Forelimb muscle (tissue), 1 donor: ENCODE data around the gene CD164. TPM values are rescaled to one million over a fixed set of nuclear protein-coding genes. Genes with fewer than 3 reads are reported as not detected.
"Not testable (repeated sequence)": the region's sequence is repeated elsewhere in the genome, so short reads cannot be mapped to it uniquely, and the experiment has no call there.

Experiments
- DNase-seq: peaks from one replicate; pipeline ENCODE4 v3.0.0-alpha.2; 2013; ENCODE audit warnings: low read depth
- polyA plus RNA-seq: library from polyadenylated mRNA; unstranded; fragments of 120-200 nt; gene quantifications from one replicate; pipeline ENCODE4 v1.2.1, GENCODE V29; 2013; ENCODE audit not compliant: insufficient read length

Gene CD164
- polyA plus RNA-seq, 1 donor, result 226 TPM

- DNase-seq, result no peak
Observed at GRCh38 chr6:109343518-109343917, 38.7 kb downstream of the CD164 start.

- no peak for DNase-seq
Observed at GRCh38 chr6:109342911-109343310, 39.4 kb downstream of the CD164 start.

DNA sequence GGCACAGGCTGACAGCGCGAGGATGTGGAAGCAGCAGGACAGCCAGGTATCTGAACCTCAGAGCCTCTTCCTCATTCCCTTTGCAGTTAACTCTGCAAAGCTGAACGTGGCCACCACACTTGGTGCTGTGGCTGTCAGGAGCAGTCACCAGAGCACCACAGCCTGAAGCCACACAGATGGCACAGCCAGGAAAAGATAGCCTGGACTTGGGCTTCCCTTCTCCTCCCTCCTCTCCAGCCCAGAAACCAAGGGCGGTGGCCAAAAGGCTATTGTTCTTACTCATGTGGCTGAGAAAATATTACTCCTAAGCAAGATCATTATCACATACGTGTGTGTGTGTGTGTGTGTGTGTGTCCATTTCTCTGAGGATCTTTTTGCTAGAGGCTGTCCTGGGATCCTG, 39.8 kb downstream of the CD164 start:
- DNase-seq, result no peak

GRCh38 chr6:109340811-109341210, 41.5 kb downstream of the CD164 start:
- DNase-seq, result no peak

DNA sequence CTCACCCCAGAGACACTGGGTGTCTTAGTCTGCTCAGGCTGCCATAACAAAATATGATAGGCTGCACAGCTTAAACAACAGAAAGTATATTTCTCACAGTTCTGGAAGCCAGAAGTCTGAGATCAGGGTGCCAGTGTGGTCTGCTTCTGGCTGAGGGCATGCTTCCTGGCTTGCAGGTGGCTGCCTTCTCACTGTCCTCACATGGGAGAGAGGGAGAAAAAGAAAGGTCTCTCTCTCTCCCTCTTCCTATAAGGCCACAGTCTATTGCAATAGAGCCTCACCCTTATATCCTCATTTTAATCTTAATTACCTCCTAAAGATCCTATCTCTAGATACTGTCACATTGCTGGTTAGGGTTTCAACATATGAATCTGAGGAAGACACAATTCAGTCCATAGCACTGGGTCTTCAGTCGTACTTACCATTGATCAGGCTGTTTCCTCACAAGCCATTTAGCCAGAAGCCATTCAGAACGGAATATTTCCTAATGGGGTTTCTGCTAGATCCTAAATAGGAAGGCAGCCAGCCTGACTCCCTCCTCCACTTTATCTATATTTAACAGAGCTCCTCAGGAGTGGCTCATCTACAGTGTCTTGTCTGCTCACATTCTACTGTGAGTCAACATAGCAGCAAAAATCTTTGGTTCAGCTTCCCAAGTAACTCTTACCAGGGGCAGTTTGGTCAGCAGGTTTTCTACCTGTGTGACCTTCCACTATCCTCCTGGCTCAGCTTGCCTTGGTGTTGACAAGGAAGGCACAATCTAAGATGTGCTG, 42.2 kb downstream of the CD164 start:
- no peak for DNase-seq

GRCh38 chr6:109336221-109336961, 45.9 kb downstream of the CD164 start:
- DNase-seq, result no peak

- not testable (repeated sequence) for DNase-seq
Observed at GRCh38 chr6:109333870-109334269, 48.4 kb downstream of the CD164 start.

DNA sequence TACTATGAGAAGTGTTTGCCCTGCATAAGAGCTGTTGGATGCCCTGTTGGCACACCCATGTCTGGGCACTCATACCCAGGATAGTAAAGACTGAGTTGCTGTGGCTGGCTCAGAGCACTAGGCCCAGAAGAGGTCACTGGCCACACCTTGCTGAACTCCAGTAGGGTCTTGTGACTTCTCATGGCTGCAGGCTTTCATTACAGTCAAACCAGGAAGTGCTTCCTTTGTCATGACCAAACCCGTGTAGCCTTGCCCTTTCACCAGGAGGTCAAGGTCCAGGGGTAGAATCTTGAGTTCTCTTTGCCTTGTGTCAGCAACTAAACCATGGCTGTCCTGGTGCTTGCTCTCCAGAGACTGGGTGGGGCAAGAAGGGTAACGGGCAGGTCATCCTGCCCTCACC, 49.5 kb downstream of the CD164 start:
- DNase-seq, result no peak

- DNase-seq, result no peak
Observed at GRCh38 chr6:109331081-109331480, 51.2 kb downstream of the CD164 start.

DNA sequence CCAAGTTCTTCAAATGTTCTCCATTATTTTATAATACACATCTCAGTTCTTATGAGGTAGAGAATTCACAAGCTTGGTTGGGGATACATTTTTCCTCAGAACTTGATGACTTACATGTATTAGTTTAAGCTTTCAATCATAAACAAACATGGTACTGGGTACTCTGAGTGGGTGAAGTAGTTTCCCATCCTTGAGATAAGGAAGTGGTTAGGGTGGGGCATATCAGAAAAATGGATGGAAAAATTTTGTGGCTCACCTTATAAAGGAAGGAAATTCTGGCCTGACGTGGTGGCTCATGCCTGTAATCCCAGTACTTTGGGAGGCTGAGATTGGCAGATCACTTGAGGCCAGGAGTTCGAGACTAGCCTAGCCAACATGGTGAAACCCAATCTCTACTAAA, 52.0 kb downstream of the CD164 start:
- no peak for DNase-seq

DNA sequence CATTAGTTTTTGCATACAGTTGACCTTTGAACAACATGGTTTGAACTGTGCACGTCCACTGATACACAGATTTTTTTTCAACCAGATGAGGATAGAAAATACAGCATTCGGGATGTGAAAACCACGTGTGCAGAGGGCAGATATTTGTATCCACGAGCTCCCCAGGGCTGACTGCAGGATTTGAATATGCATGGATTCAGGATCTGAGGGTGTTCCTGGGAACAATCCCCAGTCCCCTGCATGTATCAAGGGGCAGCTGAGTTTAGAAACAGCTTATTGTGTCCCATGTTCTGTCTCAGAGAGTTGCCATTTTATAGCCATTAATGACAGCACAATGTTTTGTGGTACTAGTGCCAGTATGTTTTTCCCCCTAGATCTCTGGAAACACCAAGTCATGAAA, 53.6 kb downstream of the CD164 start:
- no peak for DNase-seq

DNA sequence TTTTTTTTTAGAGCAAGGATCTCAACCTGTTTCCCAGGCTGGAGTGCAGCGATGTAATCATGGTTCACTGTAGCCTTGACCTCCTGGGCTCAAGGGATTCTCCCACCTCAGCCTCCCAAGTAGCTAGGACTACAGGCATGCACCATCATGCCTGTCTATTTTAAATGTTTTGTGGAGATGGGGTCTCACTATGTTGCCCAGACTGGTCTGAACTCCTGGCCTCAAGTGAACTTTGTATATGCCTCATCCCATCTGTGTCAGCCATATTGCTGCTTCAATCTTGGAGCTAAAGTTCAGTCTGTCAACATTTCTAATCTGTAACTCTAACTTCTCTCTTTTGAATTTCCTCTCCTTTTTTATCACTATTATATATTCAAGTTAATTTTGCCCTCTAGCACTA, 54.3 kb downstream of the CD164 start:
- no peak for DNase-seq

- no peak for DNase-seq
Observed at GRCh38 chr6:109327491-109327890, 54.8 kb downstream of the CD164 start.

DNA sequence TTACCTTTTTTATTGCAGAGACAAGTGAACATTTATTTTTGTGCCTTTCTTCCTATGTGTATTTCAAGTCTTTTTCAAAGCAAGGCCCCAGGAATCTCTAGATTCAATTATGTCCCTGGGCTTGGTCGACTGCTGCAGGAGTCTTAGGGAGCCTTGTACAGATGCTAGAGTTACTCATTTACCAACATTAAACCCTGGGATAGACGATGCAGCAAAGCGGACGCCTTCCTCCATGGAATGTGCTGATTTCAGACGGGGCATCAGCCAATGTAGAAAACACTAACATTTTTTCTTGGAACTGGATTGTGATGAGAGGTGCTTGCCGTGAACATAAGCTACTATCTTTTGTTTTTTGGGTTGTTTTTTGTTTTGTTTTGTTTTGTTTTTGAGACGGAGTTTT, 55.9 kb downstream of the CD164 start:
- no peak for DNase-seq

DNA sequence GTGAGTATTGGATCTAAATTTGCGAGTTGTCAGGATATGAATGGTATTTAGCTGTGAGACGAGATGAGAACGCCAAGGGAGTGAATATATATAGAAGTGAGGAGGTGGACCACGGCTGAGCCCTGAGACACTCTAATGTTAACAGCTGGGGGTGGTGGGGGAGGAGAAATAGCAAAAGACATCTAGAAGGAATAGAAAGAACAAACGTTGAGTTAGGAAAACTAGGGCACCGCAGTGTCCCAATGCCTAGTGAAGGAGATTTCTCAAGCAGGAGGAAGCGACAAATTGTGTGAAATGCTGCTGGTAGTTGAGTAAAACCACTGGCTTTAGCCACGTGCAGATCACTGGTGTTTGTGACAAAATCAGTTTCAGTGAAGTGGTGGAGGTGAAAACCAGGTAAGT, 56.9 kb downstream of the CD164 start:
- no peak for DNase-seq

- no peak for DNase-seq
Observed at GRCh38 chr6:109323241-109323640, 59.0 kb downstream of the CD164 start.

- no peak for DNase-seq
Observed at GRCh38 chr6:109322825-109323224, 59.4 kb downstream of the CD164 start.

- DNase-seq, result no peak
Observed at GRCh38 chr6:109321752-109322151, 60.5 kb downstream of the CD164 start.

GRCh38 chr6:109320072-109320471, 62.2 kb downstream of the CD164 start:
- DNase-seq, result no peak

DNA sequence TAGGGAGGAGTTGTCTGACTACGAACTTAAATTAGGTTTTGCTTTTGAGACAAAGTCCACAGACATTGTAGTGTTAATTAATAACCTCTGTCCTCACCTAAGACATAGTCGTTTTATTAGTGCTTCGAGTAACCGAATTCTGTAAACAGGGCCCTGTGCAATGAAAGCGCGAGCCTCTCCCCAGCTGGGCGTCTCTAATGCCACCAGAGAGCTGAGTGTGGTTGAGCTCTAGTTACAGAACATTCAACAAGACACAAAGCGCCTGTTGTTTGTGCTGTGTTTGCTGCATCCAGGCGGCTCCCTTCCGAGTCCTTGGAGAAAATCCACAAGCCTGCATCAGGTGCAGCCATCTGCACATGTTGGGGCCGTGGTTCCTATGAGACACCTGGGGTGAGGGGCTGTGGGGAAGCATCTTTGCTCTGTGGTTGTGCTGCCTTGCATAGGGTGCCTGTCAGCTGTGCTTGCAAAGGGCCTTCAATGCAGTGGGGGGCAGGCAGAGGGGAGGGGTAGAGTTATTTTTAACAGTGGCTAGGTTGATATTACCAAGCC, 63.9 kb downstream of the CD164 start:
- DNase-seq, result no peak

GRCh38 chr6:109316909-109317308, 65.4 kb downstream of the CD164 start:
- DNase-seq, result no peak
